GOT3 (cell line): Measurements from ENCODE around the gene SLC8A3.

Experiments used
- DNase-seq: peaks from one replicate; lab custom pipeline; 2025; ENCODE audit warnings: mixed read lengths; lab: John Stamatoyannopoulos, UW

SLC8A3 gene

GRCh38 chr14:70118064-70118463 lies 70.7 kb downstream of the SLC8A3 start:
- DNase-seq: no peak

- no peak for DNase-seq
Observed at GRCh38 chr14:70116278-70116677, 72.5 kb downstream of the SLC8A3 start.

- DNase-seq: no peak
Observed at GRCh38 chr14:70114621-70115156, 74.1 kb downstream of the SLC8A3 start.

GRCh38 chr14:70113211-70113610 lies 75.5 kb downstream of the SLC8A3 start:
- DNase-seq: no peak

- no peak for DNase-seq
Observed at GRCh38 chr14:70108419-70108818, 80.3 kb downstream of the SLC8A3 start.

- no peak for DNase-seq
Observed at GRCh38 chr14:70107309-70107708, 81.4 kb downstream of the SLC8A3 start.

GRCh38 chr14:70100071-70100470 lies 88.7 kb downstream of the SLC8A3 start:
- DNase-seq: no peak

GRCh38 chr14:70098250-70098809 lies 90.4 kb downstream of the SLC8A3 start:
- no peak for DNase-seq

GRCh38 chr14:70097576-70098249 lies 91.0 kb downstream of the SLC8A3 start:
- DNase-seq: no peak

GRCh38 chr14:70096866-70097265 lies 91.9 kb downstream of the SLC8A3 start:
- no peak for DNase-seq

- no peak for DNase-seq
Observed at GRCh38 chr14:70094631-70095030, 94.1 kb downstream of the SLC8A3 start.

GRCh38 chr14:70094106-70094505 lies 94.6 kb downstream of the SLC8A3 start:
- DNase-seq: no peak

- no peak for DNase-seq
Observed at GRCh38 chr14:70093156-70093555, 95.6 kb downstream of the SLC8A3 start.

- DNase-seq: no peak
Observed at GRCh38 chr14:70087380-70087697, 101.4 kb downstream of the SLC8A3 start.

GRCh38 chr14:70086685-70087379 lies 101.9 kb downstream of the SLC8A3 start:
- no peak for DNase-seq

GRCh38 chr14:70084226-70084625 lies 104.5 kb downstream of the SLC8A3 start:
- DNase-seq: no peak

- DNase-seq: no peak
Observed at GRCh38 chr14:70082394-70082793, 106.4 kb downstream of the SLC8A3 start.

- no peak for DNase-seq
Observed at GRCh38 chr14:70080076-70080475, 108.7 kb downstream of the SLC8A3 start.

GRCh38 chr14:70078329-70078728 lies 110.4 kb downstream of the SLC8A3 start:
- no peak for DNase-seq

GRCh38 chr14:70077720-70078119 lies 111.0 kb downstream of the SLC8A3 start:
- no peak for DNase-seq

- no peak for DNase-seq
Observed at GRCh38 chr14:70077005-70077404, 111.7 kb downstream of the SLC8A3 start.

GRCh38 chr14:70073924-70074566 lies 114.7 kb downstream of the SLC8A3 start:
- DNase-seq: no peak

GRCh38 chr14:70069186-70069585 lies 119.6 kb downstream of the SLC8A3 start:
- DNase-seq: no peak
